ENCODE results near the gene MELTF. TPM values are rescaled to one million over a fixed set of nuclear protein-coding genes. Genes with fewer than 3 reads are reported as not detected.

Gene MELTF
- total and polyA plus RNA-seq, 2 of the 13 experiments (the other 11 are each of a cell fraction or from before 2014, with no cell fraction given): 3.2 to 7.5 TPM

DNA sequence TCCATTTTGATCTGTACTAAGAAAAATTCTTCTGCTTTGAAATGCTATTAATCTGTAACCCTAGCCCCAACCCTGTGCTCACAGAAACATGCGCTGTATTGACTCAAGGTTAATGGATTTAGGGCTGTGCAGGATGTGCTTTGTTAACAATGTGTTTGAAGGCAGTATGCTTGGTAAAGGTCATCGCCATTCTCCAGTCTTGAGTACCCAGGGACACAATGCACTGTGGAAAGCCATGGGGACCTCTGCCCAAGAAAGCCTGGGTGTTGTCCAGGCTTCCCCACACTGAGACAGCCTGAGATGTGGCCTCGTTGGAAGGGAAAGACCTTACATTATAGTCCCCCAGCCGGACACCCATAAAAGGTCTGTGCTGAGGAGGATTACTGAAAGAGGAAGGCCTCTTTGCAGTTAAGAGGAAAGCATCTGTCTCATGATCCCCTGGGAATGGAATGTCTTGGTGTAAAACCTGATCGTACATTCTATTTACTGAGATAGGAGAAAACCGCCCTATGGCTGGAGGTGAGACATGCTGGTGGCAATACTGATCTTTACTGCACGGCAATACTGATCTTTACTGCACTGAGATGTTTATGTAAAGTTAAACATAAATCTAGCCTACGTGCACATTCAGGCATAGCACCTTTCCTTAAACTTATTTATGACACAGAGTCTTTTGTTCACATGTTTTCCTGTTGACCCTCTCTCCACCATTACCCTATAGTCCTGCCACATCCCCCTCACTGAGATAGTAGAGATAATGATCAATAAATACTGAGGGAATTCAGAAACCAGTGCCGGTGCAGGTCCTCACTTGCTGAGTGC lies 67.3 kb downstream of the MELTF start:
- peak overlapping the region; percentile 76 for H3K27ac ChIP-seq (ENCODE audit: extremely low read length, insufficient read depth, low read length)
- peaks cover 6 to 21% of the 10 kb centered on the region in 2 experiments for H3K36me3 ChIP-seq (replicated peaks in 1 of 2; ENCODE audit: control insufficient read depth in 1 of 2, insufficient read depth in 2 of 2, low read length in 2 of 2)
- in situ Hi-C loops (cut with HindIII; ENCODE audit: extremely low pct_ligation_motif_present, low pct_unique_long_range_greater_than_20kb) (no loop called here), intact Hi-C loops (cut with micrococcal nuclease; ENCODE audit: unreplicated experiment) (no loop called here)
- WGBS (ENCODE audit: low lambda C conversion rate): 0% methylated on average over 9 of the region's 9 CpGs
- H3K79me2 ChIP-seq (ENCODE audit: insufficient read depth, low read length): peaks cover 30% of the 10 kb centered on the region
- H3K9ac ChIP-seq (ENCODE audit: insufficient read depth, low read depth, low read length): peak overlapping the region; percentile 55; the same call in 1 of the 2 replicates
- H3K27me3 ChIP-seq (ENCODE audit: control insufficient read depth in 1 of 2, insufficient read depth in 2 of 2, low read length in 2 of 2): no peaks in the 10 kb centered on the region
- BruUV-seq (replicated peaks): no TSS peak
- peak; percentile 91 for FAIRE-seq
- ATAC-seq: peak; percentile 80
- ChIA-PET CTCF (ENCODE audit: low intra/inter-chr PET ratio, low total read pairs) (no interaction called here), POLR2A (no interaction called here)
- H3K4me2 ChIP-seq (ENCODE audit: low read depth, low read length): peak overlapping the region; percentile 62
- DNase-seq (ENCODE audit: low spot score): peak; percentile 91
- H3K4me1 ChIP-seq (ENCODE audit: insufficient read depth, low read length): peaks cover 80% of the 10 kb centered on the region
- H3K9me3 ChIP-seq (ENCODE audit: low read length): no peaks in the 10 kb centered on the region
- H3K4me3 ChIP-seq (replicated peaks in 1 of 3; ENCODE audit: insufficient read depth in 1 of 3, low read depth in 2 of 3, low read length in 3 of 3): no peak overlapping the region; a peak in 1 of 6 replicates
- no peak overlapping the region for H2AFZ ChIP-seq (ENCODE audit: low read length)
- H4K20me1 ChIP-seq (ENCODE audit: insufficient read depth, low read length): no peaks in the 10 kb centered on the region
- no peak for TF ChIP-seq STAT5B (CRISPR knock-in tag; IDR thresholded peaks at IDR 0.05)
- TF ChIP-seq, protein P1, sequence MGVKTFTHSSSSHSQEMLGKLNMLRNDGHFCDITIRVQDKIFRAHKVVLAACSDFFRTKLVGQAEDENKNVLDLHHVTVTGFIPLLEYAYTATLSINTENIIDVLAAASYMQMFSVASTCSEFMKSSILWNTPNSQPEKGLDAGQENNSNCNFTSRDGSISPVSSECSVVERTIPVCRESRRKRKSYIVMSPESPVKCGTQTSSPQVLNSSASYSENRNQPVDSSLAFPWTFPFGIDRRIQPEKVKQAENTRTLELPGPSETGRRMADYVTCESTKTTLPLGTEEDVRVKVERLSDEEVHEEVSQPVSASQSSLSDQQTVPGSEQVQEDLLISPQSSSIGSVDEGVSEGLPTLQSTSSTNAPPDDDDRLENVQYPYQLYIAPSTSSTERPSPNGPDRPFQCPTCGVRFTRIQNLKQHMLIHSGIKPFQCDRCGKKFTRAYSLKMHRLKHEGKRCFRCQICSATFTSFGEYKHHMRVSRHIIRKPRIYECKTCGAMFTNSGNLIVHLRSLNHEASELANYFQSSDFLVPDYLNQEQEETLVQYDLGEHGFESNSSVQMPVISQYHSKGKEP (CRISPR knock-in tag; IDR thresholded peaks at IDR 0.05): no peak
- TF ChIP-seq ZNF143 (CRISPR knock-in tag; IDR thresholded peaks at IDR 0.05): no peak
- TF ChIP-seq ZNF260 (CRISPR knock-in tag; IDR thresholded peaks at IDR 0.05; ENCODE audit: borderline replicate concordance, low read depth): no peak
- no peak for TF ChIP-seq ZNF567 (CRISPR knock-in tag; IDR thresholded peaks at IDR 0.05; ENCODE audit: borderline replicate concordance)
- no peak for TF ChIP-seq SIN3B (IDR thresholded peaks at IDR 0.05; ENCODE audit: low read length)
- no peak for TF ChIP-seq HNRNPK (IDR thresholded peaks at IDR 0.05; ENCODE audit: low read depth, low read length, poor library complexity, severe bottlenecking)
- peak; percentile 42; the same call in 1 of the 2 replicates for TF ChIP-seq KAT8 (CRISPR knock-in tag; IDR thresholded peaks at IDR 0.05)
- TF ChIP-seq ZNF24 (IDR thresholded peaks at IDR 0.05): no peak
- no peak for TF ChIP-seq SRSF1 (optimal IDR thresholded peaks at IDR 0.05; ENCODE audit: low read depth, low read length)
- no peak for TF ChIP-seq STAG1 (CRISPR knock-in tag; IDR thresholded peaks at IDR 0.05)
- no peak for TF ChIP-seq ZNF17 (CRISPR knock-in tag; IDR thresholded peaks at IDR 0.05)
- TF ChIP-seq, protein P2, sequence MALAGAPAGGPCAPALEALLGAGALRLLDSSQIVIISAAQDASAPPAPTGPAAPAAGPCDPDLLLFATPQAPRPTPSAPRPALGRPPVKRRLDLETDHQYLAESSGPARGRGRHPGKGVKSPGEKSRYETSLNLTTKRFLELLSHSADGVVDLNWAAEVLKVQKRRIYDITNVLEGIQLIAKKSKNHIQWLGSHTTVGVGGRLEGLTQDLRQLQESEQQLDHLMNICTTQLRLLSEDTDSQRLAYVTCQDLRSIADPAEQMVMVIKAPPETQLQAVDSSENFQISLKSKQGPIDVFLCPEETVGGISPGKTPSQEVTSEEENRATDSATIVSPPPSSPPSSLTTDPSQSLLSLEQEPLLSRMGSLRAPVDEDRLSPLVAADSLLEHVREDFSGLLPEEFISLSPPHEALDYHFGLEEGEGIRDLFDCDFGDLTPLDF (CRISPR knock-in tag; IDR thresholded peaks at IDR 0.05): no peak
- peak; percentile 72; the same call in 1 of the 2 replicates for TF ChIP-seq REPIN1 (CRISPR knock-in tag; IDR thresholded peaks at IDR 0.05; ENCODE audit: borderline replicate concordance, low read depth)
- peak; percentile 86 for TF ChIP-seq SALL1 (CRISPR knock-in tag; IDR thresholded peaks at IDR 0.05)
- peak; percentile 84 for TF ChIP-seq RBFOX2 (IDR thresholded peaks at IDR 0.05; ENCODE audit: low read depth, low read length)
- TF ChIP-seq ZFP37 (CRISPR knock-in tag; IDR thresholded peaks at IDR 0.05; ENCODE audit: borderline replicate concordance): no peak
- no peak for TF ChIP-seq NFIB (CRISPR knock-in tag; IDR thresholded peaks at IDR 0.05; ENCODE audit: borderline replicate concordance)
- peak; percentile 85 for TF ChIP-seq TBX2 (CRISPR knock-in tag; IDR thresholded peaks at IDR 0.05; ENCODE audit: borderline replicate concordance)
- no peak for TF ChIP-seq ZNF562 (CRISPR knock-in tag; IDR thresholded peaks at IDR 0.05; ENCODE audit: borderline replicate concordance)
- TF ChIP-seq, protein P3, sequence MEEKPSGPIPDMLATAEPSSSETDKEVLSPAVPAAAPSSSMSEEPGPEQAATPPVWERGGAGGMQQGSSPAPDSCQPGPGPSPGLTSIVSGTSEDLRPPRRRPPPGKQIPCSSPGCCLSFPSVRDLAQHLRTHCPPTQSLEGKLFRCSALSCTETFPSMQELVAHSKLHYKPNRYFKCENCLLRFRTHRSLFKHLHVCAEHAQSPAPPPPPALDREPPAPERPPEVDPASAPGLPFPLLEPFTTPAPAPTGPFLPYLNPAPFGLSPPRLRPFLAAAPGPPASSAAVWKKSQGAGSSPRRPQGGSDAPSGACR (CRISPR knock-in tag; IDR thresholded peaks at IDR 0.05): no peak

All from HepG2 (cell line).